Measurements from ENCODE around the gene METTL26.
A peak's percentile ranks its signal among the peaks of the same experiment; 100 is the strongest.

METTL26 gene

GRCh38 chr16:674968-675883, 39.1 kb upstream of the METTL26 start, which contains the start of gene RHBDL1:
TSS of gene RHBDL1 (plus strand) at chr16:675671. CDS start at chr16:675791, 120 bp downstream.
- DNase-seq = no peak

- no peak for DNase-seq
Observed at GRCh38 chr16:674214-674881, 38.2 kb upstream of the METTL26 start.

- DNase-seq = no peak
Observed at GRCh38 chr16:673399-673991, 37.4 kb upstream of the METTL26 start.

- DNase-seq = no peak
Observed at GRCh38 chr16:672851-673250, 36.7 kb upstream of the METTL26 start.

- DNase-seq = no peak
Observed at GRCh38 chr16:672371-672770, 36.3 kb upstream of the METTL26 start.

- no peak for DNase-seq
Observed at GRCh38 chr16:671353-672131, 35.4 kb upstream of the METTL26 start.

GRCh38 chr16:670485-671352, 34.6 kb upstream of the METTL26 start:
- no peak for DNase-seq

GRCh38 chr16:669666-670065, 33.6 kb upstream of the METTL26 start:
- no peak for DNase-seq

GRCh38 chr16:668519-669171, 32.5 kb upstream of the METTL26 start:
- DNase-seq = no peak

GRCh38 chr16:667780-668518, 31.8 kb upstream of the METTL26 start, which contains the start of gene RHOT2:
TSS of gene RHOT2 (plus strand) at chr16:668132. CDS start at chr16:668200, 68 bp downstream.
- peak; percentile 77 for DNase-seq

GRCh38 chr16:667113-667779, 31.1 kb upstream of the METTL26 start:
- DNase-seq = no peak

GRCh38 chr16:666572-666971, 30.5 kb upstream of the METTL26 start:
- no peak for DNase-seq

GRCh38 chr16:662597-662996, 26.5 kb upstream of the METTL26 start:
- DNase-seq = no peak

- no peak for DNase-seq
Observed at GRCh38 chr16:662095-662494, 26.0 kb upstream of the METTL26 start.

GRCh38 chr16:661184-661821, 25.2 kb upstream of the METTL26 start:
- DNase-seq = no peak

GRCh38 chr16:660459-661183, 24.5 kb upstream of the METTL26 start:
- DNase-seq = no peak

GRCh38 chr16:660132-660458, 24.0 kb upstream of the METTL26 start:
- no peak for DNase-seq

GRCh38 chr16:659618-660017, 23.5 kb upstream of the METTL26 start:
- DNase-seq = no peak

Measured in DMS79 treated with DMSO at 0.1 percent for 48 hours (cell line).